Naive thymus-derived CD4-positive, alpha-beta T cell (primary cell): ENCODE measurements around the gene RASAL2. TPM values are rescaled to one million over a fixed set of nuclear protein-coding genes. Genes with fewer than 3 reads are reported as not detected.

Source experiments
- ATAC-seq: fragments of 150-1000 bp; cut with Tn5 transposase; 2 replicates; pipeline ENCODE4 v1.10.0; 2021; ENCODE audit warnings: mild to moderate bottlenecking, moderate library complexity
- CTCF ChIA-PET: fragments of 350-600 bp; sonication (Branson Sonifier 250); formaldehyde crosslinking; loops from one replicate; lab custom pipeline; 2021; ENCODE audit warnings: antibody characterized with exemption; lab: Charles Lee
- POLR2A ChIA-PET: fragments of 350-600 bp; sonication (Branson Sonifier 250); formaldehyde crosslinking; loops from one replicate; lab custom pipeline; 2021; ENCODE audit warnings: antibody characterized with exemption, inconsistent platforms; lab: Charles Lee
- DNase-seq, 9 donors: peaks; one replicate each; pipeline versions ENCODE4 v3.0.0 to v3.0.0-alpha.2; 2020 to 2022; ENCODE audit warnings: mixed read lengths in 1 of 9
- H3K27ac ChIP-seq: one replicate; pipeline ENCODE4 v1.7.0; 2013; ENCODE audit warnings: mild to moderate bottlenecking, low read depth, low read length, moderate library complexity
- H3K27me3 ChIP-seq, 2 donors: one replicate each; pipeline ENCODE4 v1.7.0; 2013; ENCODE audit warnings: low read length in 2 of 2, mild to moderate bottlenecking in 2 of 2, moderate library complexity in 2 of 2; ENCODE audit not compliant: control insufficient read depth in 2 of 2, insufficient read depth in 2 of 2
- H3K36me3 ChIP-seq, 3 experiments: 1 replicate in 2 of 3; 2 replicates in 1 of 3; pipeline ENCODE4 v1.7.0; 2013; ENCODE audit warnings: low read length in 3 of 3, mild to moderate bottlenecking in 3 of 3, moderate library complexity in 1 of 3; ENCODE audit not compliant: insufficient read depth in 3 of 3, control insufficient read depth in 2 of 3
- H3K4me1 ChIP-seq, 2 donors: one replicate each; pipeline ENCODE4 v1.7.0; 2013; ENCODE audit warnings: low read length in 2 of 2, mild to moderate bottlenecking in 2 of 2, moderate library complexity in 1 of 2; ENCODE audit not compliant: control insufficient read depth in 2 of 2, insufficient read depth in 2 of 2
- H3K4me3 ChIP-seq: 2 replicates; pipeline ENCODE4 v1.7.0; 2013; ENCODE audit warnings: mild to moderate bottlenecking, low read length
- H3K9me3 ChIP-seq, 3 experiments: 1 replicate in 2 of 3; 2 replicates in 1 of 3; pipeline ENCODE4 v1.7.0; 2013; ENCODE audit warnings: low read length in 3 of 3; ENCODE audit not compliant: control insufficient read depth in 2 of 3
- H3K27ac Mint-ChIP-seq, 9 donors: one replicate each; pipeline ENCODE4 v1.8.0; 2020 to 2022; ENCODE audit warnings: mixed read lengths in 9 of 9, mild to moderate bottlenecking in 8 of 9, moderate library complexity in 5 of 9, inconsistent platforms in 2 of 9
- H3K27me3 Mint-ChIP-seq, 5 donors: one replicate each; pipeline ENCODE4 v1.8.0; 2021 to 2022; ENCODE audit warnings: mixed read lengths in 5 of 5, mild to moderate bottlenecking in 1 of 5
- H3K36me3 Mint-ChIP-seq, 5 donors: one replicate each; pipeline ENCODE4 v1.8.0; 2020 to 2022; ENCODE audit warnings: mixed read lengths in 5 of 5, mild to moderate bottlenecking in 3 of 5, inconsistent platforms in 1 of 5
- H3K4me1 Mint-ChIP-seq, 7 donors: one replicate each; pipeline ENCODE4 v1.8.0; 2020 to 2022; ENCODE audit warnings: mixed read lengths in 7 of 7, mild to moderate bottlenecking in 3 of 7, inconsistent platforms in 1 of 7
- H3K4me3 Mint-ChIP-seq, 10 donors: one replicate each; pipeline ENCODE4 v1.8.0; 2020 to 2022; ENCODE audit warnings: mild to moderate bottlenecking in 10 of 10, mixed read lengths in 10 of 10, moderate library complexity in 6 of 10, inconsistent platforms in 2 of 10
- H3K9me3 Mint-ChIP-seq, 11 donors: one replicate each; pipeline ENCODE4 v1.8.0; 2020 to 2022; ENCODE audit warnings: mixed read lengths in 11 of 11, mild to moderate bottlenecking in 4 of 11, inconsistent platforms in 1 of 11, moderate library complexity in 1 of 11
- intact Hi-C, 2 donors: fragments of 100-400 bp; cut with micrococcal nuclease; formaldehyde crosslinking; loops; one replicate each; pipeline ENCODE4 v1.15.1; 2023
- polyA plus RNA-seq, 2 donors: library from polyadenylated mRNA; unstranded; fragments of 300-500 nt; fragmentation: Illumina TruSeq; gene quantifications; one replicate each; pipeline ENCODE4 v1.2.3, GENCODE V29; 2021
- total RNA-seq, 6 experiments: library from RNA in 5 of 6; stranded (reverse) in 5 of 6; gene quantifications; 1 replicate in 5 of 6; 2 replicates in 1 of 6; pipeline ENCODE4 v1.2.3 and lab custom pipeline; 2021 to 2026

Gene RASAL2
- total and polyA plus RNA-seq, 7 experiments from 2014 or later, result 0.11 to 0.69 (median 0.15) TPM; not detected in 3

- DNase-seq, result no peak
- Mint-ChIP-seq H3K4me3 (no peak overlapping the region), H3K9me3 (no peaks in the 10 kb centered on the region), H3K27me3 (no peaks in the 10 kb centered on the region), H3K27ac (no peak overlapping the region), H3K4me1 (peaks cover 0 to under 1% (median under 1%) of the 10 kb centered on the region in 7 donors), H3K36me3 (no peaks in the 10 kb centered on the region)
- H3K9me3 ChIP-seq, result no peaks in the 10 kb centered on the region
- no peak overlapping the region for H3K4me3 ChIP-seq
- H3K4me1 ChIP-seq, result peaks cover 0 to 1% of the 10 kb centered on the region in 2 donors
- no peaks in the 10 kb centered on the region for H3K36me3 ChIP-seq
- H3K27me3 ChIP-seq, result no peaks in the 10 kb centered on the region
- ChIA-PET POLR2A (no interaction called here), CTCF (interaction anchor here (0.9 to 1.5 kb wide), 3 partner anchors 15 to 226 kb away, joined by 3 to 5 read pairs (median 4); no protein-coding TSS in a partner anchor)
- no peak overlapping the region for H3K27ac ChIP-seq
- intact Hi-C loops, result no loop called here
- no peak for ATAC-seq
Measured at GRCh38 chr1:178527117-178527516, 433.2 kb downstream of the RASAL2 start.

GRCh38 chr1:178528228-178528952 is 434.5 kb downstream of the RASAL2 start:
- H3K27ac ChIP-seq, result no peak overlapping the region
- H3K27ac Mint-ChIP-seq, result no peak overlapping the region
- peaks cover 0 to 4% (median 4%) of the 10 kb centered on the region in 7 donors for H3K4me1 Mint-ChIP-seq
- ChIA-PET CTCF (interaction anchor here (1.0 to 1.5 kb wide), 3 partner anchors 13 to 474 kb away, joined by 3 to 6 read pairs (median 5); no protein-coding TSS in a partner anchor), POLR2A (no interaction called here)
- H3K36me3 Mint-ChIP-seq, result no peaks in the 10 kb centered on the region
- no peaks in the 10 kb centered on the region for H3K9me3 ChIP-seq
- DNase-seq (no peak), ATAC-seq (no peak)
- intact Hi-C loops, result no loop called here
- H3K4me3 Mint-ChIP-seq, result no peak overlapping the region
- no peaks in the 10 kb centered on the region for H3K27me3 ChIP-seq
- H3K27me3 Mint-ChIP-seq, result peaks cover 0 to 2% (median 0%) of the 10 kb centered on the region in 5 donors
- H3K9me3 Mint-ChIP-seq, result no peaks in the 10 kb centered on the region
- H3K4me1 ChIP-seq, result peaks cover 0 to 6% of the 10 kb centered on the region in 2 donors
- no peak overlapping the region for H3K4me3 ChIP-seq
- no peaks in the 10 kb centered on the region for H3K36me3 ChIP-seq

GRCh38 chr1:178528953-178529335 is 435.0 kb downstream of the RASAL2 start:
- Mint-ChIP-seq H3K4me1 (peaks cover 0 to 4% (median 4%) of the 10 kb centered on the region in 7 donors), H3K4me3 (no peak overlapping the region), H3K36me3 (no peaks in the 10 kb centered on the region), H3K9me3 (no peaks in the 10 kb centered on the region), H3K27ac (no peak overlapping the region), H3K27me3 (peaks cover 0 to 2% (median 0%) of the 10 kb centered on the region in 5 donors)
- intact Hi-C loops, result no loop called here
- POLR2A ChIA-PET, result no interaction called here
- Histone ChIP-seq H3K27ac (no peak overlapping the region), H3K9me3 (no peaks in the 10 kb centered on the region), H3K36me3 (no peaks in the 10 kb centered on the region), H3K27me3 (no peaks in the 10 kb centered on the region), H3K4me1 (peaks cover 0 to 6% of the 10 kb centered on the region in 2 donors), H3K4me3 (no peak overlapping the region)
- DNase-seq (no peak), ATAC-seq (no peak)
- CTCF ChIA-PET, result interaction anchor here (1.0 to 1.5 kb wide), 3 partner anchors 13 to 474 kb away, joined by 3 to 6 read pairs (median 5); no protein-coding TSS in a partner anchor

- Histone ChIP-seq H3K4me1 (peaks cover 0 to 6% of the 10 kb centered on the region in 2 donors), H3K9me3 (no peaks in the 10 kb centered on the region), H3K4me3 (no peak overlapping the region), H3K27ac (no peak overlapping the region), H3K27me3 (no peaks in the 10 kb centered on the region), H3K36me3 (no peaks in the 10 kb centered on the region)
- peaks cover 0 to 4% (median 4%) of the 10 kb centered on the region in 7 donors for H3K4me1 Mint-ChIP-seq
- no peaks in the 10 kb centered on the region for H3K9me3 Mint-ChIP-seq
- intact Hi-C loops, result loop anchor here in 1 of 2 donors (5.0 kb wide), 1 partner anchor 548 kb away; no protein-coding TSS in a partner anchor
- ChIA-PET POLR2A (no interaction called here), CTCF (interaction anchor here (0.7 to 1.0 kb wide), 2 partner anchors 183 to 473 kb away, joined by 3 to 6 read pairs; no protein-coding TSS in a partner anchor)
- H3K27me3 Mint-ChIP-seq, result peaks cover 0 to 2% (median 0%) of the 10 kb centered on the region in 5 donors
- no peak overlapping the region for H3K4me3 Mint-ChIP-seq
- no peak overlapping the region for H3K27ac Mint-ChIP-seq
- no peak for DNase-seq
- no peaks in the 10 kb centered on the region for H3K36me3 Mint-ChIP-seq
- no peak for ATAC-seq
Measured at GRCh38 chr1:178529364-178530036, 435.6 kb downstream of the RASAL2 start.

- peaks cover 0 to 2% (median 0%) of the 10 kb centered on the region in 5 donors for H3K27me3 Mint-ChIP-seq
- POLR2A ChIA-PET, result no interaction called here
- intact Hi-C loops, result loop anchor here in 1 of 2 donors (5.0 kb wide), 1 partner anchor 547 kb away; no protein-coding TSS in a partner anchor
Measured at GRCh38 chr1:178530037-178530402, 436.1 kb downstream of the RASAL2 start.

GRCh38 chr1:178530502-178530901 is 436.6 kb downstream of the RASAL2 start:
- Histone ChIP-seq H3K4me1 (peaks cover 0 to 6% of the 10 kb centered on the region in 2 donors), H3K36me3 (no peaks in the 10 kb centered on the region), H3K4me3 (no peak overlapping the region), H3K9me3 (no peaks in the 10 kb centered on the region), H3K27ac (no peak overlapping the region), H3K27me3 (no peaks in the 10 kb centered on the region)
- peaks cover 0 to 2% (median 0%) of the 10 kb centered on the region in 5 donors for H3K27me3 Mint-ChIP-seq
- POLR2A ChIA-PET, result no interaction called here
- intact Hi-C loops, result loop anchor here in 1 of 2 donors (5.0 kb wide), 1 partner anchor 547 kb away; no protein-coding TSS in a partner anchor
- no peaks in the 10 kb centered on the region for H3K36me3 Mint-ChIP-seq
- CTCF ChIA-PET, result interaction anchor here (0.8 to 4.3 kb wide), 3 partner anchors 222 to 516 kb away, joined by 3 to 29 read pairs (median 21); no protein-coding TSS in a partner anchor
- no peak overlapping the region for H3K4me3 Mint-ChIP-seq
- H3K9me3 Mint-ChIP-seq, result no peaks in the 10 kb centered on the region
- DNase-seq (no peak), ATAC-seq (no peak)
- peak overlapping the region in 1 of 9 donors; percentile 15 for H3K27ac Mint-ChIP-seq
- peaks cover 0 to 4% (median 4%) of the 10 kb centered on the region in 7 donors for H3K4me1 Mint-ChIP-seq

More at GRCh38 chr1:178530037-178530402, 436.1 kb downstream of the RASAL2 start:
- Mint-ChIP-seq H3K9me3 (no peaks in the 10 kb centered on the region), H3K27ac (no peak overlapping the region), H3K36me3 (no peaks in the 10 kb centered on the region), H3K4me1 (peaks cover 0 to 4% (median 4%) of the 10 kb centered on the region in 7 donors), H3K4me3 (no peak overlapping the region)
- Histone ChIP-seq H3K9me3 (no peaks in the 10 kb centered on the region), H3K36me3 (no peaks in the 10 kb centered on the region), H3K27ac (no peak overlapping the region), H3K27me3 (no peaks in the 10 kb centered on the region), H3K4me1 (peaks cover 0 to 6% of the 10 kb centered on the region in 2 donors), H3K4me3 (no peak overlapping the region)
- no peak for ATAC-seq
- no peak for DNase-seq
- CTCF ChIA-PET, result interaction anchor here (4.3 kb wide), 1 partner anchor 473 kb away, joined by 29 read pairs; no protein-coding TSS in a partner anchor
